SK-N-DZ (cell line): ENCODE results near the gene CDR2L.
"Not testable (repeated sequence)": the region's sequence is repeated elsewhere in the genome, so short reads cannot be mapped to it uniquely, and the experiment has no call there.

ENCODE experiments used
- DNase-seq: peaks from one replicate; pipeline ENCODE4 v3.0.0-alpha.2; 2015; ENCODE audit warnings: low spot score

Gene CDR2L

GRCh38 chr17:74981318-74981978, 6.0 kb upstream of the CDR2L start:
- DNase-seq = no peak

- peak; percentile 87 for DNase-seq
These were observed 5.3 kb upstream of the CDR2L start for GRCh38 chr17:74981979-74982662.

GRCh38 chr17:74982663-74983313, 4.6 kb upstream of the CDR2L start:
- DNase-seq = not testable (repeated sequence)

- no peak for DNase-seq
These were observed 1.2 kb upstream of the CDR2L start for GRCh38 chr17:74986206-74986576.

GRCh38 chr17:74987909-74988711, 678 bp downstream of the CDR2L start:
- DNase-seq = peak; percentile 53

GRCh38 chr17:74990581-74991105, 3.2 kb downstream of the CDR2L start:
- DNase-seq = no peak

GRCh38 chr17:74992223-74992622, 4.8 kb downstream of the CDR2L start:
- no peak for DNase-seq

- DNase-seq = no peak
These were observed 7.0 kb downstream of the CDR2L start for GRCh38 chr17:74994440-74994839.

- no peak for DNase-seq
These were observed 8.4 kb downstream of the CDR2L start for GRCh38 chr17:74995847-74996246.

GRCh38 chr17:74998783-74999182, 11.4 kb downstream of the CDR2L start:
- DNase-seq = no peak

GRCh38 chr17:74999523-74999922, 12.1 kb downstream of the CDR2L start:
- DNase-seq = no peak

- DNase-seq = no peak
These were observed 14.7 kb downstream of the CDR2L start for GRCh38 chr17:75001915-75002843.

GRCh38 chr17:75003070-75003956, 15.9 kb downstream of the CDR2L start:
- DNase-seq = no peak

- no peak for DNase-seq
These were observed 16.5 kb downstream of the CDR2L start for GRCh38 chr17:75003957-75004355.

GRCh38 chr17:75004371-75004770, 16.9 kb downstream of the CDR2L start:
- DNase-seq = no peak

GRCh38 chr17:75005291-75005690, 17.9 kb downstream of the CDR2L start:
- no peak for DNase-seq

- DNase-seq = not testable (repeated sequence)
These were observed 18.7 kb downstream of the CDR2L start for GRCh38 chr17:75006084-75006483.

- DNase-seq = no peak
These were observed 19.2 kb downstream of the CDR2L start for GRCh38 chr17:75006653-75007052.

- no peak for DNase-seq
These were observed 20.9 kb downstream of the CDR2L start for GRCh38 chr17:75008373-75008772.
